Progenitor cell of endocrine pancreas (in vitro differentiated cells): ENCODE measurements around the gene EXOC3L1. TPM values are rescaled to one million over a fixed set of nuclear protein-coding genes. Genes with fewer than 3 reads are reported as not detected.
A peak's percentile ranks its signal among the peaks of the same experiment; 100 is the strongest.

ENCODE experiments used
- DNase-seq: peaks from one replicate; pipeline ENCODE4 v3.0.0; 2021; ENCODE audit warnings: low spot score; ENCODE audit not compliant: unreplicated experiment
- H3K27ac Mint-ChIP-seq: 2 replicates; pipeline ENCODE4 v1.8.0; 2021; ENCODE audit warnings: mild to moderate bottlenecking, moderate library complexity, mixed read lengths
- H3K27me3 Mint-ChIP-seq: 2 replicates; pipeline ENCODE4 v1.8.0; 2021; ENCODE audit warnings: mixed read lengths
- H3K36me3 Mint-ChIP-seq: 2 replicates; pipeline ENCODE4 v1.8.0; 2022; ENCODE audit warnings: mixed read lengths; ENCODE audit not compliant: insufficient read depth
- H3K4me1 Mint-ChIP-seq: 2 replicates; pipeline ENCODE4 v1.8.0; 2021; ENCODE audit warnings: low read depth, mixed read lengths
- H3K4me3 Mint-ChIP-seq: 2 replicates; pipeline ENCODE4 v1.8.0; 2021; ENCODE audit warnings: low read depth, mild to moderate bottlenecking, moderate library complexity, mixed read lengths
- H3K9me3 Mint-ChIP-seq: 2 replicates; pipeline ENCODE4 v1.8.0; 2021; ENCODE audit warnings: low read depth, mixed read lengths
- CTCF ChIP-seq: fragments of 200-600 bp; sonication (generic); IDR thresholded peaks from one replicate; pipeline ENCODE4 v1.5.0; 2021; ENCODE audit warnings: antibody characterized with exemption, mild to moderate bottlenecking; ENCODE audit not compliant: unreplicated experiment
- total RNA-seq: library from RNA; stranded (reverse); gene quantifications from 2 replicates; pipeline ENCODE4 v1.2.1, GENCODE V29; 2021

The EXOC3L1 gene
- total RNA-seq, 1 donor from 2014 or later = not detected

DNA sequence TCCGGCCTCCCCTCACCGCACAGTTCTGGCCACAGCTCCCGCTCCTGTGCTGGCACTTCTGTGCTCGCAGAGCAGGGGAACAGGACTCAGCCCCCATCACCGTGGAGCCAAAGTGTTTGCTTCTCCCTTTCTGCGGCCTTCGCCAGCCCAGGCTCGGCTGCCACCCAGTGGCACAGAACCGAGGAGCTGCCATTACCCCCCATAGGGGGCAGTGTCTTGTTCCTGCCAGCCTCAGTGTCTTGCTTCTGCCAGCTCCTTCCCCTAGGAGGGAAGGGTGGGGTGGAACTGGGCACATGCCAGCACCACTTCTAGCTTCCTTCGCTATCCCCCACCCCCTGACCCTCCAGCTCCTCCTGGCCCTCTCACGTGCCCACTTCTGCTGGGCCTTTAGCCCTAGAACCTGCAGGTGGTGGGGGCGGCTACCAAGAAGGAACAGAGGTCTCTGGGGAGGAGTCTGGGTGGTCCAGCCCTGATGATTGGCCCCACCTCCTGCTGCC, 8.3 kb upstream of the EXOC3L1 start:
- Mint-ChIP-seq H3K27ac (no peak overlapping the region), H3K27me3 (no peaks in the 10 kb centered on the region), H3K36me3 (peaks cover 17% of the 10 kb centered on the region), H3K4me1 (peaks cover 7% of the 10 kb centered on the region), H3K4me3 (no peak overlapping the region), H3K9me3 (no peaks in the 10 kb centered on the region)
- peak; percentile 44 for TF ChIP-seq CTCF
- DNase-seq = no peak

DNA sequence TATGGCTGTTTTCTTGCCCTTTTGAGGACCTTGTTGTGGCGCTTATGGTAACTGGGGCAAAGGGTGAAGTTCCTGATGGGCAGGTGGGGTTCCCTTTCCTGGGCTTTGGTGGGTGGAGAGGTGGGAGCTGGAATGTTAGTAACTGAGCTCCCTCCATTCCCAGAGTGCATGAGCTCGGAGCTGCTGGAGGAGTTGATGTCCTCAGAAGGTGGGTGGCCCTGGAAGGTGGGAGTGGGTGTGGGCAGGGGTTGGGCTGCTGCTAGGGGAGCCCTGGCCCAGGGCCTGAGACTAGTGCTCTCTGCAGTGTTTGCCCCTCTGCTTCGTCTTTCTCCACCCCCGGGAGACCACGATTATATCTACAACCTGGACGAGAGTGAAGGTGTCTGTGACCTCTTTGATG, 7.8 kb upstream of the EXOC3L1 start:
- Mint-ChIP-seq H3K9me3 (no peaks in the 10 kb centered on the region), H3K27me3 (no peaks in the 10 kb centered on the region), H3K4me3 (no peak overlapping the region), H3K4me1 (peaks cover 11% of the 10 kb centered on the region), H3K36me3 (peaks cover 17% of the 10 kb centered on the region), H3K27ac (no peak overlapping the region)
- no peak for DNase-seq
- no peak for TF ChIP-seq CTCF

GRCh38 chr16:67196881-67197280, 6.9 kb upstream of the EXOC3L1 start:
- Mint-ChIP-seq H3K27me3 (no peaks in the 10 kb centered on the region), H3K9me3 (no peaks in the 10 kb centered on the region), H3K4me3 (no peak overlapping the region), H3K4me1 (peaks cover 14% of the 10 kb centered on the region), H3K27ac (no peak overlapping the region), H3K36me3 (peaks cover 17% of the 10 kb centered on the region)
- no peak for DNase-seq
- no peak for TF ChIP-seq CTCF

DNA sequence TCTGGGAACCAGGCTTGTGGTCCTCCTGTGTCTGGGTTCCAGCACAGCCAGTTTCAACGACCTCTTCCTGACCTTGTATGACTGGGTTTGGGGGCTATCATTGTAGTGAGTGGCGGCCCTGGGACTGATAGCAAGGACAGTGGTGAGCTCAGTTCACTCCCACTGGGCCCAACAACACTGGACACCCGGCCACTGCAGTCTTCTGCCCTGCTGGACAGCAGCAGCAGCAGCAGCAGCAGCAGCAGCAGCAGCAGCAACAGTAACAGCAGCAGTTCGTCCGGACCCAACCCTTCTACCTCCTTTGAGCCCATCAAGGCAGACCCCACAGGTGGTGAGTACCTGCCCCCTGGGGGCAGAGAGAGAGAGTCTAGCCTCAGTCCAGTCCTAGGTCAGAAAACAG, 5.7 kb upstream of the EXOC3L1 start:
- TF ChIP-seq CTCF = no peak
- H3K4me1 Mint-ChIP-seq = peaks cover 18% of the 10 kb centered on the region
- H3K27me3 Mint-ChIP-seq = no peaks in the 10 kb centered on the region
- no peak for DNase-seq
- H3K9me3 Mint-ChIP-seq = no peaks in the 10 kb centered on the region
- H3K36me3 Mint-ChIP-seq = peaks cover 17% of the 10 kb centered on the region
- no peak overlapping the region for H3K4me3 Mint-ChIP-seq
- no peak overlapping the region for H3K27ac Mint-ChIP-seq

GRCh38 chr16:67194260-67194659, 4.3 kb upstream of the EXOC3L1 start:
- no peaks in the 10 kb centered on the region for H3K9me3 Mint-ChIP-seq
- TF ChIP-seq CTCF = no peak
- H3K4me3 Mint-ChIP-seq = peak overlapping the region; percentile 80
- H3K27ac Mint-ChIP-seq = no peak overlapping the region
- no peak for DNase-seq
- peaks cover 17% of the 10 kb centered on the region for H3K36me3 Mint-ChIP-seq
- H3K4me1 Mint-ChIP-seq = peaks cover 15% of the 10 kb centered on the region
- H3K27me3 Mint-ChIP-seq = no peaks in the 10 kb centered on the region
